HG03159 (cell line): ENCODE results near the gene ACACA.

Experiments used
- ATAC-seq: cut with Tn5 transposase; IDR thresholded peaks from one replicate; pipeline ENCODE4 v1.9.1; 2021; ENCODE audit warnings: mild to moderate bottlenecking, moderate library complexity; ENCODE audit not compliant: unreplicated experiment

Gene ACACA

DNA sequence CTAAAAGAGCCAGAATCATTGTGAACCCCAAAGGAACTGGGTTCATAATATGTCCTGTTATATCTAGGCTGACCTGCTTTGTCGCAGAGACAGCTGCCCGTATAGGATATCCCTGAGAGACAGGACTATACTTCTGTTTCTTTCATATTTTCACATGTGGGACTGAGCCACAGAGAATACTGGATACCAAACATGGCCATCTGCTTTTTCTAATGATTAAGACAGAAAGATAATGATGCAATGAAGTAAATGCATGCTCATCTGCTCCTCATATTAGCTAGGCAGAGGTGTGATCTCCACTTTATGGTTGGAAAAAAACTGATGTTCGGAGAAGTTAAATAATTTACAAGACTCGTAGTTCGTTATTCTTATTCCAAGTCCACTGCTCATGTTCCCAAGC, 297.5 kb downstream of the ACACA start:
- no peak for ATAC-seq

DNA sequence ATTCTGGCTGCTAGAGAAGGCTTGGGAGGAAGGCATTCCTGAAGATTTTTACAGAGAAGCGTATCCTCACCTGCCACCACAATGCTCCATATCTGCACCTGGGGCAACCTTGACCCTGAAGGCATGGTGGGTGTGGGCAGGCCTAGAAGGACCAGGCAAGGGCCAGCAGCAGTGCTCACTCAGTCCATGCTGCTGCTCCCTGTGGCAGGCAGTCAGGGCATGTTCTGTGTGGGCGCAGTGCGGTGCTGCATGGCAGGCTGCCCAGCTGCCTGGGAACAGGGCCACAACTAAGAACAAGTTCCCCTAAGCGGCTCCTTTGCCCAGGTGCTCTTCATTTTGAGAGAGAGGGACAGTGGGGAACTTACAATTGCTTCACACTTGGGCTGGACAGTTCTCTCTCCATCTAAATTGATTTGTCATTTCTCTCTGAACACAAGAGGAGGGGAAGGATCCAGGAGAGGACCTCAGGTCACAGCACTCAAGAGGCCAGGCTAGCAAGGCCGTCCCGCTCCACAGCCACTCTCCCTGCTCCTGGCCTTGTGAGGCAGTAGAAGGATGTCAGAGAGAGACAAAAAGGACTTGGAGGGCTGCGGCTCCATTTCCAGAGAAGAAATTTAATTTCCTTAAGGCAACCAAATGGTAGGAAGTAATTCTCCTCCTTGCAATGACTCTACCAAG, 299.1 kb downstream of the ACACA start:
- no peak for ATAC-seq

DNA sequence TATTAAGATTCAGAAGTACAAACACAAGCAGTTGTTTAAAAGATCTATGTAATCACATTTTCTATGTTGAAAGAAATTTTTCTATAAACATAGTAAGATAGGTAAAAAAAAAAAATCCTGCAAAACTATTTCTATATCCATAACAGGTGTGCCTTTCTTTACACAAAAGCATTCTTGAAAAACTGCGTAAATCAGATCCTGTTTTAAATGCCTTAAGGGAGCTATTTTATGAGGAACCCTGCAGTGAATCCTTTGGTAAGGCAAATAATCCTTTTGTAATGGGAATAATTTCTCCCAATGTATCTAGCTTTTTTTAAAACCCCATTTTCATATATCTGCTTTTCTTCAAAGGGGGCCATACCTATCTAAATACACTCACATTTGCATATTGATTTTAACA, 300.6 kb downstream of the ACACA start:
- no peak for ATAC-seq

- ATAC-seq, result no peak
Measured at GRCh38 chr17:37103231-37103630, 303.4 kb downstream of the ACACA start.

DNA sequence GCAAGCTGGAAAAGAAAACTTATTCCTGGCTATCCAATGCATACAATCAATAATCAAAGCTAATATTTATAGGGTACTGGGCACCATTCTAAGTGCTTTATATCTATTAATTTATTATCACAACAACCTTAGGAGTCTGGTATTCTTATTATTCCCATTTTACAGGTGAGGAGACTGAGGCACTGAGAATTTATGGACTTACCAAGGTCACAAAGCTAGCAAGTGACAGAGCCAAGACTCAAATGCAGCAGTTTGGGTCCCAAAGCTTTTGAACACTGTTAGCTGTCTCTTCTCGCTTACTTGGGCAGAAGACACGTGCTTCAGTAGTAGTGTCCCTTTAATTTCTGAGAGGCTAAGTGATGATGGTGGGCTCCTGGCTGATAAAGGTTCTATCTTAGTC, 305.3 kb downstream of the ACACA start:
- no peak for ATAC-seq

DNA sequence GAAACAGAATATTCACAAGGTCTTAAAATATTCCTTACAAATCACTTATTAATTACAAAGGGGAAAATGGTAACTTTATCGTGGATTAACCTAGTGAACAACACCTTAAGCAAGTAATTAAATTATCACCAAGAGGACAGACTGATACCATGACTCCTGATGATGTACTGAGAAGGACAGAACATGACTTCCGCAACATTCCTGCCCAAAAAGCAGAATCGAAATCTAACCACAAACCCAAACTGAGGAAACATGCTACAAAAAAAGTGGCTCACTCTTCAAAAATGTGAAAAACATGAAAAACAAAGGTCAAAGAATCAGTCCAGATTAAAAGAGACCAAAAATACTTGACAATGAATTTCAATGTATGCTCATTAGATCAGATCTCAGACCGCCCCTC, 306.4 kb downstream of the ACACA start:
- ATAC-seq, result no peak

- no peak for ATAC-seq
Measured at GRCh38 chr17:37098910-37099664, 307.5 kb downstream of the ACACA start.

DNA sequence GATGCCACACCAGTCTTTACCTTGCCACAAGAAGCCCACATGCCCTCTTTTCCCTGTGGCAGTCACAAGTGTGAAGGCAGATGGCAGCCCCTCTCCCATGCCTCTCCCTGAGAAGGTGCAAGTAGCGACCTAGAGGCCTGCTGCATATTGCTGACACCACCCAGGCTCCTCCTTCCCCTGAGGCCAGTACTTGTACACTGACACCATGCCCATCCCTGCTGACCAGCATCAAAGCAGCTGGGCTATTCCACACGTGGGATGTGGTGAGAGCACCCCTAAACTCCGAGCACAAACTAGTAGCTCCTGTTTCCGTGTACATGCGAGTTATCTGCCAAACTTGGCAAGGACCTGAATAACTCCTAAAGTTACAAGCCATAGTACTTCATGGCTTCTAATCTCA, 308.5 kb downstream of the ACACA start:
- ATAC-seq, result no peak

DNA sequence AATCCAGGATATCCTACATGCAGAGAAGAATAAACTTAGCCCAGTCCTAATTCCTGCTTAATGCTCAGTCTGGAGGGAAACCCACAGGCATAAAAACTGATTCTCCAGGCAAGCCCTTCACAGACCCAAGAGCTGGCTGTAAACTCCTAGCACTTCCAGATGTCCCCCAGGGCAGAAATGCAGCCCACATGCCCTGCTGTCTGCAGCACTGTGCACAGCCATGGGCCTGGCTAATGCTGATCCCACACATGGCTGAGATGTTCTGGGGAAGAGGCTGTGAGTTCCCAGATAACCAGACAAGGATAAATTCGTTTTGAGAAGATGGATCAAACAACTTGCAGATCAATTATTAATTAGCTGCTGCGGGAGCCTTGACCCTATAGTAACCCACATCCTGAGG, 309.5 kb downstream of the ACACA start:
- ATAC-seq, result no peak

GRCh38 chr17:37096071-37096470, 310.6 kb downstream of the ACACA start:
- no peak for ATAC-seq

GRCh38 chr17:37094391-37094790, 312.2 kb downstream of the ACACA start:
- no peak for ATAC-seq

GRCh38 chr17:37092701-37093100, 313.9 kb downstream of the ACACA start:
- ATAC-seq, result no peak

GRCh38 chr17:37092071-37092470, 314.6 kb downstream of the ACACA start:
- ATAC-seq, result no peak

- ATAC-seq, result no peak
Measured at GRCh38 chr17:37090941-37091340, 315.7 kb downstream of the ACACA start.

- peak; percentile 61 for ATAC-seq
Measured at GRCh38 chr17:37089956-37090355, 316.7 kb downstream of the ACACA start.

- ATAC-seq, result no peak
Measured at GRCh38 chr17:37088913-37089312, 317.7 kb downstream of the ACACA start.

GRCh38 chr17:37088459-37088858, 318.2 kb downstream of the ACACA start:
- no peak for ATAC-seq

GRCh38 chr17:37087683-37088082, 319.0 kb downstream of the ACACA start:
- ATAC-seq, result no peak

DNA sequence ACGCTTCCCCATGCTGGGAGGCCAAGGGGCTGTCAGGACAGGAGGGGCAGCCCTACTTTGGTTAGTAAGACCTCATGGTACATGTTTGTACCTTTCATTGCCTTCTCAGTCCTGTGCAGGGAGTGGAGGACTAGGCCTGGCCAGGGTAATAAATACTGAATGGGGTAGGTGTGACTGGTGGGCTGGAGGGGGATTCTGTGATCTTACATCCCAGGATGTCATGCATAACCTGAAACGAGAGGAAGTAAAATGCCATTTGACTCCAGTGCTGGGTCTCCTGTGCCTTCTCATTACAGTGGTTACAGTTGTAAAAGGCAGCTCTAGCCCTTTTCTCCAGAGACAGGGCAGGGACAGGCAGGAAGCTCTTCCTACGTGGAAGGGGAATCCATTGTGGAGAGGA, 319.7 kb downstream of the ACACA start:
- no peak for ATAC-seq

DNA sequence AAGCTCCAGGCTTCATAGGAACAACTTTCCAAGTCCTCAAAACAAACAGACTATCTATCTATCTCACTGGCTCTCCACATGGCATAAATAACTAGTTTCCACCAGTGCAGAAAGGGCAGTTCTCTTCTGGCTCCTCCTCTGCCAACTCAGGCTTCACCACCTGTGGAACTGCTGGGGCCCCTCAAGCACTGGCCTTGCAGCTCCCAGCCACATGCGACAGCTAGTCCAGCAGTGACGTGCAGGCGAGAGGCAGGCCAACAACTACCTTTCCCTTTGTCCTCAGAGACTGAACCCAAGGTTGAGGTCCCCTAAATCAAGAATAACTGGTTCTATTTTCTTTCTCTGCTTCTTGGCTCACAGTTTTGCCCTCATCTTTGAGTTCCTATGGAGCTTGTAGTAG, 320.3 kb downstream of the ACACA start:
- no peak for ATAC-seq

GRCh38 chr17:37084372-37084771, 322.3 kb downstream of the ACACA start:
- ATAC-seq, result no peak

GRCh38 chr17:37083456-37083855, 323.2 kb downstream of the ACACA start:
- no peak for ATAC-seq

DNA sequence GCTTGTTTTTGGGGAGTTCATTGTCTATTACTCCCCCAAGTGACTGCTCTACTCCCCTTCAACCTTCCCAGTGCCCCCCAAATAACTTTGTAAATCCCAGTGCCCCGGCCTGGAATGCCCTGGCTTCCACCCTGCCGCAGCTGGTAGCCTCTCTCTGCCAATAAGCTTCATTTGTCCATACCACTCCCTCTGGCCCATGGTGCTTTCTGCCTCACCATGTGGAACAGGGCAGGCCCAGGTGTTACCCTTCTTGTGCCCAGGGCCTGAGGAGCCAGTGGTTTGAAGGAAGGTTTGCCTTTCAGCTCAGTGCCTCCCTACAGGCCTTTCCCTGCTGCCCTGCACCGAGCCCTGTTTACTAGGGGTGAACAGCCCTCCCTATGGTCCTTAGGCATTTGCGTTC, 323.7 kb downstream of the ACACA start:
- ATAC-seq, result no peak
